Activated naive CD8-positive, alpha-beta T cell (primary cell): Measurements from ENCODE around the gene KRTAP2-4.
"Not testable (repeated sequence)": the region's sequence is repeated elsewhere in the genome, so short reads cannot be mapped to it uniquely, and the experiment has no call there.

Source experiments
- H3K27ac Mint-ChIP-seq: one replicate; pipeline ENCODE4 v1.8.0; 2021; ENCODE audit warnings: mixed read lengths
- H3K27me3 Mint-ChIP-seq: one replicate; pipeline ENCODE4 v1.8.0; 2021; ENCODE audit warnings: mixed read lengths
- H3K36me3 Mint-ChIP-seq: one replicate; pipeline ENCODE4 v1.8.0; 2021; ENCODE audit warnings: mixed read lengths
- H3K4me1 Mint-ChIP-seq: one replicate; pipeline ENCODE4 v1.8.0; 2021; ENCODE audit warnings: low read depth, mixed read lengths
- H3K4me3 Mint-ChIP-seq: one replicate; pipeline ENCODE4 v1.8.0; 2021; ENCODE audit warnings: mild to moderate bottlenecking, mixed read lengths
- H3K9me3 Mint-ChIP-seq: one replicate; pipeline ENCODE4 v1.8.0; 2021; ENCODE audit warnings: low read depth, mixed read lengths

The KRTAP2-4 gene

GRCh38 chr17:41058741-41059140, 6.9 kb downstream of the KRTAP2-4 start:
- peaks cover 3% of the 10 kb centered on the region for H3K4me1 Mint-ChIP-seq
- H3K27ac Mint-ChIP-seq, result no peak overlapping the region
- H3K36me3 Mint-ChIP-seq, result no peaks in the 10 kb centered on the region
- H3K9me3 Mint-ChIP-seq, result no peaks in the 10 kb centered on the region
- no peak overlapping the region for H3K4me3 Mint-ChIP-seq
- peaks cover 30% of the 10 kb centered on the region for H3K27me3 Mint-ChIP-seq

DNA sequence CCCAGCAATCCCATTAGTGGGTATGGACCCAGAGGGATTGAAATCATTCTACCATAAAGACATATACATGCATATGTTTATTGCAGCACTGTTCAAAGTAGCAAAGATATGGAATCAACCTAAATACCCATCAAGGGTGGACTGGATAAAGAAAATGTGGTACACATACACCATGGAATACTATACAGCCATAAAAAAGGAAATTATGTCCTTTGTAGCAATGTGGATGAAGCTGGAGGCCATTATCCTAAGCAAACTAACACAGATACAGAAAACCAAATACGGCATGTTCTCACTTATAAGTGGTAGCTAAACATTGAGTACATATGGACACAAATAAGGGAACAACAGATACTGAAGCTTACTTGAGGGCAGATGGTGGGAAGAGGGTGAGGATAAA, 8.1 kb downstream of the KRTAP2-4 start:
- H3K9me3 Mint-ChIP-seq, result no peaks in the 10 kb centered on the region
- peaks cover 30% of the 10 kb centered on the region for H3K27me3 Mint-ChIP-seq

DNA sequence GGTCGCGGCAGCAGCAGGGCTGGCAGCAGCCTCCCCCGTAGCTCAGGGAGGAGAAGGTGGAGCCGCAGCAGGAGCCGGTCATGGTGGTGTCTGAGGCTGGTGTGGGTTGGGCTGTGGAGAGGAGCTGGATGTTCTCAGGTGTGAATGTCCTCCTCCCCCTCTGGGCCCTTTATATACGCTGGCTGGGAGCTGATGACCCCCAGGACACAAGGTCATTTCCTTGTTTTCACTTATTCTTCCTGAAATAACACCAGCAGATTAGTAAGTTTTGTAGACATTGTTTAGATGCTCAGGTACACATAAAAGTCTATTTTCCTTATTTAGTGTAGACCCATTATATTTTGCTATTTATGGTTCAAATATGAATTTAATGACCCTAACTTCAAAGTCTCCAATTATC, 10.5 kb downstream of the KRTAP2-4 start, which contains the start of gene KRTAP2-2:
KRTAP2-2 (minus strand) TSS at position 101 of the 400 bp plus-strand sequence; CDS start at position 82, 19 bp downstream.
- H3K4me1 Mint-ChIP-seq, H3K36me3 Mint-ChIP-seq, H3K9me3 Mint-ChIP-seq, H3K4me3 Mint-ChIP-seq, H3K27ac Mint-ChIP-seq: not testable (repeated sequence)
- peaks cover 16% of the 10 kb centered on the region for H3K27me3 Mint-ChIP-seq

More for the DNA sequence above, 8.1 kb downstream of the KRTAP2-4 start:
- no peaks in the 10 kb centered on the region for H3K36me3 Mint-ChIP-seq
- H3K4me1 Mint-ChIP-seq, result peaks cover 3% of the 10 kb centered on the region
- H3K4me3 Mint-ChIP-seq, result no peak overlapping the region
- no peak overlapping the region for H3K27ac Mint-ChIP-seq

GRCh38 chr17:41054556-41054955, 11.1 kb downstream of the KRTAP2-4 start:
- not testable (repeated sequence) for H3K4me1 Mint-ChIP-seq, H3K9me3 Mint-ChIP-seq, H3K27ac Mint-ChIP-seq, H3K4me3 Mint-ChIP-seq, H3K36me3 Mint-ChIP-seq
- H3K27me3 Mint-ChIP-seq, result peaks cover 14% of the 10 kb centered on the region

GRCh38 chr17:41054025-41054424, 11.7 kb downstream of the KRTAP2-4 start:
- Mint-ChIP-seq H3K4me1 (no peaks in the 10 kb centered on the region), H3K27ac (no peak overlapping the region), H3K36me3 (no peaks in the 10 kb centered on the region), H3K9me3 (no peaks in the 10 kb centered on the region), H3K27me3 (peaks cover 11% of the 10 kb centered on the region), H3K4me3 (no peak overlapping the region)

GRCh38 chr17:41052566-41052965, 13.1 kb downstream of the KRTAP2-4 start:
- Mint-ChIP-seq H3K9me3 (no peaks in the 10 kb centered on the region), H3K4me3 (no peak overlapping the region), H3K36me3 (no peaks in the 10 kb centered on the region), H3K4me1 (no peaks in the 10 kb centered on the region), H3K27me3 (peaks cover 10% of the 10 kb centered on the region), H3K27ac (no peak overlapping the region)

DNA sequence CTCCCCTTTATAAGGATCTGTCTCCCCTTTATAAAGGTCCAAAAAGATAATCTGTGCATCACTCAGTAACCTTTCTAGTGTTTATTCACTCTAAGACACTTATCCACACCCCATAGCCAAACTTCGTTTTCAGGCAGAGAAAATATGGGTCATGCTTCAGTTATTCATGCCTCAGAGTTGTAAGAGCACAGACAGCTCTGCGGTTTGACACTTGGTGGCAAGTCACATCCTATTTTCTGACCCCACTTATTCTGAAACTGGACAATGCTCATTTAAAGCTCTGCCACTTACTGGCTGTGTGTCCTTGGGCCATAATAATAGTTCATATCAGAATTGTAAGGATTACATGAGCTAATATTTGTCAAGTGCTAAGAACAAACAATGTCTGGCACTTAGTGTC, 16.6 kb downstream of the KRTAP2-4 start:
- Mint-ChIP-seq H3K27ac (no peak overlapping the region), H3K27me3 (peaks cover 13% of the 10 kb centered on the region), H3K36me3 (no peaks in the 10 kb centered on the region), H3K9me3 (no peaks in the 10 kb centered on the region), H3K4me1 (peaks cover 2% of the 10 kb centered on the region), H3K4me3 (no peak overlapping the region)

GRCh38 chr17:41048441-41048840, 17.2 kb downstream of the KRTAP2-4 start:
- peaks cover 2% of the 10 kb centered on the region for H3K4me1 Mint-ChIP-seq
- H3K27ac Mint-ChIP-seq, result no peak overlapping the region
- H3K27me3 Mint-ChIP-seq, result peaks cover 13% of the 10 kb centered on the region
- H3K36me3 Mint-ChIP-seq, result no peaks in the 10 kb centered on the region
- peaks cover 4% of the 10 kb centered on the region for H3K9me3 Mint-ChIP-seq
- H3K4me3 Mint-ChIP-seq, result no peak overlapping the region

DNA sequence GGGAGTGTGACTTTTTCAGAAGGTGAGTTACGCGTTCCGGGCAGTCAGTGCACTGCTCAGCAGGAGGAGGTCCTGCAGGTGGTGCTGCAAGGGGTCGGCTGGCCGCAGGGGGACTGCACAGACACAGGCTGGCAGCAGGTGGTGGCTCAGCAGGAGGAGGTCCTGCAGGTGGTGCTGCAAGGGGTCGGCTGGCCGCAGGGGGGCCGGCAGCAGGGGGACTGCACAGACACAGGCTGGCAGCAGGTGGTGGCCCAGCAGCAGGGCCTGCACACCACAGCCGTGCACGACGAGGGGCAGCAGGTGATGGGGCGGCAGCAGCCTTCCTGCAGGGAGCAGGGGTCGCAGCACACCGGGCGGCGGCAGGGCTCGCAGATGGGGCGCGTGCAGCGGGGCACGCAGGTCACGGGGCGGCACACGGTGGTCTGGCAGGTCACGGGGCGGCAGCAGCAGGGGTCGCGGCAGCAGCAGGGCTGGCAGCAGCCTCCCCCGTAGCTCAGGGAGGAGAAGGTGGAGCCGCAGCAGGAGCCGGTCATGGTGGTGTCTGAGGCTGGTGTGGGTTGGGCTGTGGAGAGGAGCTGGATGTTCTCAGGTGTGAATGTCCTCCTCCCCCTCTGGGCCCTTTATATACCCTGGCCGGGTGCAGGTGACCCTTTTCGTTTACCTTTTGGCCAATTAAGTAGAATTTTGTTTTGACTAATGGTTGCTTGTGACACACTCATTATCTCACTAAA, 18.8 kb downstream of the KRTAP2-4 start, which contains the start of gene KRTAP2-1:
KRTAP2-1 (minus strand) TSS at position 582 of the 731 bp plus-strand sequence; CDS start at position 533, 49 bp downstream.
- not testable (repeated sequence) for H3K36me3 Mint-ChIP-seq, H3K9me3 Mint-ChIP-seq, H3K4me1 Mint-ChIP-seq, H3K27ac Mint-ChIP-seq, H3K4me3 Mint-ChIP-seq
- peaks cover 13% of the 10 kb centered on the region for H3K27me3 Mint-ChIP-seq

DNA sequence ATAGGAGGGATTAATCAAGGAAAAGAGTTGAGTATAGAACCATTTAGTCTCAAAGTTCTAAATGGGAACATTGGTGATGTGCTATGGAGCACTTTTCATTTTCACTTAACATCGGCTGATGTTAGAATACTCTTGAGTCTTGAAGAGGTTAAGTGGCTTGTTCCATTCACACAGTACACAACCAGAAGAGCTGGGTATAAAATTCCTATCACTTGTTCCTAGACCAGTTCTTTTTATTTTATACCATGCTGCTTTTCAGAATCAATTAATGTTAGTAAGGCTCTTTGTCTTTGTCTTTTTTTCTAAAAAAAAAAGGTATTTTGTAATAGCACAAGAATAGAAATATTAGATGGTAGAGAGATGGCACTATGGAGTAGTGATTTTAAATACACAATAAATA, 22.7 kb downstream of the KRTAP2-4 start:
- H3K36me3 Mint-ChIP-seq, result no peaks in the 10 kb centered on the region
- H3K27ac Mint-ChIP-seq, result no peak overlapping the region
- H3K4me3 Mint-ChIP-seq, result no peak overlapping the region
- peaks cover 6% of the 10 kb centered on the region for H3K9me3 Mint-ChIP-seq
- H3K27me3 Mint-ChIP-seq, result peaks cover 12% of the 10 kb centered on the region
- H3K4me1 Mint-ChIP-seq, result peaks cover 2% of the 10 kb centered on the region

- not testable (repeated sequence) for H3K36me3 Mint-ChIP-seq
Observed at GRCh38 chr17:41040783-41041571, 24.7 kb downstream of the KRTAP2-4 start, which contains the start of gene KRTAP1-1. Gene KRTAP1-1 (minus strand): TSS chr17:41041450. CDS start chr17:41041397, 53 bp downstream.

DNA sequence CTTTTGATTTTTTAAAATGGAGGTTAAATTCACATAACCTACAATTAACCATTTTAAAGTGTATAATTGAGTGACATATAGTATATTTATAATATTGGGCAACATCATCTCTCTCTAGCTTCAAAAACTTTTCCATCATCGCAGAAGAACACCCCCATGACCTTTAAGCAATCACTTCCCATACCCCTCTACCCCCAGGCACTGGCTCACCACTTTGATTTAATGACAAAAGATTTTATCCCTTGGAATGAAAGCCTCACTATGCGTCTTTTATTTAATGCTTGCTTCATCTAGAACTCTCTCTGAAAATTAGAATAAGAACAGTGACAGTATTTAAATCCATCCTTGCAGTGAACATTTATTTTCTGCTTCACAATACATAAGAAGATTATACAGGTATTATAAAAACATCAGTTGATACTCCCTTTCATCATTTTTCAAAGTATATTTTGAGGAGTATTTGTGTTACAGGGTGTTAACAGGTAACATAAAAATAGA, 27.8 kb downstream of the KRTAP2-4 start:
- no peak overlapping the region for H3K27ac Mint-ChIP-seq
- H3K4me3 Mint-ChIP-seq, result no peak overlapping the region
- H3K4me1 Mint-ChIP-seq, result no peaks in the 10 kb centered on the region
- no peaks in the 10 kb centered on the region for H3K36me3 Mint-ChIP-seq
- no peaks in the 10 kb centered on the region for H3K9me3 Mint-ChIP-seq
- peaks cover 5% of the 10 kb centered on the region for H3K27me3 Mint-ChIP-seq

More at GRCh38 chr17:41040783-41041571, 24.7 kb downstream of the KRTAP2-4 start, which contains the start of gene KRTAP1-1:
- H3K4me3 Mint-ChIP-seq, H3K9me3 Mint-ChIP-seq, H3K27ac Mint-ChIP-seq, H3K4me1 Mint-ChIP-seq: not testable (repeated sequence)
- H3K27me3 Mint-ChIP-seq, result peaks cover 11% of the 10 kb centered on the region

GRCh38 chr17:41034346-41034935, 31.2 kb downstream of the KRTAP2-4 start, which contains the start of gene KRTAP1-3:
Gene KRTAP1-3 (minus strand): TSS chr17:41034874. CDS start chr17:41034821, 53 bp downstream.
- H3K4me1 Mint-ChIP-seq, H3K27me3 Mint-ChIP-seq, H3K9me3 Mint-ChIP-seq, H3K4me3 Mint-ChIP-seq, H3K36me3 Mint-ChIP-seq, H3K27ac Mint-ChIP-seq: not testable (repeated sequence)

GRCh38 chr17:41029633-41030245, 35.9 kb downstream of the KRTAP2-4 start, which contains the start of gene KRTAP1-4:
Gene KRTAP1-4 (minus strand): TSS chr17:41030195. CDS start chr17:41030078, 117 bp downstream.
- Mint-ChIP-seq H3K4me1 (peaks cover 6% of the 10 kb centered on the region), H3K9me3 (no peaks in the 10 kb centered on the region), H3K36me3 (no peaks in the 10 kb centered on the region), H3K27me3 (peaks cover 7% of the 10 kb centered on the region), H3K4me3 (no peak within 1 kb of the TSS), H3K27ac (no peak within 1 kb of the TSS)
